Measurements from ENCODE around the gene C2orf78.
"Not testable (repeated sequence)": the region's sequence is repeated elsewhere in the genome, so short reads cannot be mapped to it uniquely, and the experiment has no call there.

Gene C2orf78

GRCh38 chr2:73740767-73741166, 43.2 kb upstream of the C2orf78 start:
- no peak overlapping the region for H3K4me3 ChIP-seq (IDR thresholded peaks at IDR 0.05; ENCODE audit: insufficient read depth, low read depth, low read length)
- no peak overlapping the region for H3K27ac ChIP-seq
- peaks cover 5% of the 10 kb centered on the region for H3K4me1 ChIP-seq (ENCODE audit: low read depth, poor library complexity, severe bottlenecking)
- H3K79me2 ChIP-seq (ENCODE audit: insufficient read depth, low read depth) = peaks cover 10% of the 10 kb centered on the region; the same call in 1 of the 2 replicates
- no peaks in the 10 kb centered on the region for H3K36me3 ChIP-seq (ENCODE audit: insufficient read depth)
- no peaks in the 10 kb centered on the region for H3K27me3 ChIP-seq (ENCODE audit: insufficient read depth, low read depth)
- H2AFZ ChIP-seq (ENCODE audit: low read depth) = no peak overlapping the region
- no peaks in the 10 kb centered on the region for H4K20me1 ChIP-seq (ENCODE audit: insufficient read depth)
- no peak overlapping the region for H3K4me2 ChIP-seq
- TF ChIP-seq CTCF (conservative IDR thresholded peaks at IDR 0.05; ENCODE audit: low read depth, low read length) = no peak
- H3K9ac ChIP-seq = no peak overlapping the region

DNA sequence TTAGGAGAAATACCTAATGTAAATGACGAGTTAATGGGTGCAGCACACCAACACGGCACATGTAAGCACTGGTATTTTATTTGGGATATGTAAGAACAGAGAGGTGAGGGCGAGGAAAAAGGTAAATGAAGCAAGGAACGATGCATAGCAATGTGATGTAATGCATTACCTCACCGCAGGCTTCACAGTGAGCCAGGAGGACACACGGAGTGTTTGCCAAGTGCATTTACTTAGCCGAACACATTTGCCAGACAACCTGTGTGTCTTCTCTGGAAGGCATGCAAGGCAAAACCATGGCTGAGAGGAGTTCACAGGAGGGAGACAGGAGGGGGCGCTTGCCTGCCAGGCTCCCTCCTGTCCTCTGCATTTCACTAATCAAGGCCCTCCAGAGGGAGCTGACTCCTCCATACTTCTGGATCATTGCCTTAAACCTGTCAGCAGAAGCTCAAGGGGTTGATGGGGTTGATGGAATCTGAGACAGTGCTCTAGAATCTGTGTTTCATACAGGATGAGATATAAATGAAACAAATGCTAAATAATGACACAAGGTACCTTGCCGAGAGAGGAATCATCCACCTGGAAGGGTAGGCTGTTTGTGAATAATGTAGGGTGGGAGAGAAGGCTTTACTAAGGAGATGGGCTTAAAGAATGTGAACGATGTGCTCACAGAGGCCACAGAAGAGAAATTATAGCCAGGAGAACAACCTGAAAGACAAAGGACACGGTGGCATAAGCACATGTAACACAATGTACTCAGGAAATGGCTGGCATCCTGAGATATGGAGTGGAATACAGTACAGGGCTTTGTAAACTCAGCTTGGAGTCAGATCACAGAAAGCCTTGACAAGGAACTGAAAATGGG, 37.7 kb upstream of the C2orf78 start:
- Histone ChIP-seq H3K9ac (no peak overlapping the region), H3K4me3 (IDR thresholded peaks at IDR 0.05; ENCODE audit: insufficient read depth, low read depth, low read length) (no peak overlapping the region), H3K79me2 (ENCODE audit: insufficient read depth, low read depth) (no peaks in the 10 kb centered on the region), H3K4me2 (no peak overlapping the region), H2AFZ (ENCODE audit: low read depth) (no peak overlapping the region), H3K4me1 (ENCODE audit: low read depth, poor library complexity, severe bottlenecking) (no peaks in the 10 kb centered on the region), H3K27ac (no peak overlapping the region), H4K20me1 (ENCODE audit: insufficient read depth) (no peaks in the 10 kb centered on the region), H3K36me3 (ENCODE audit: insufficient read depth) (no peaks in the 10 kb centered on the region), H3K27me3 (ENCODE audit: insufficient read depth, low read depth) (no peaks in the 10 kb centered on the region)
- TF ChIP-seq CTCF (conservative IDR thresholded peaks at IDR 0.05; ENCODE audit: low read depth, low read length) = no peak

- Histone ChIP-seq H3K36me3 (ENCODE audit: insufficient read depth) (no peaks in the 10 kb centered on the region), H3K27me3 (ENCODE audit: insufficient read depth, low read depth) (no peaks in the 10 kb centered on the region), H3K4me3 (IDR thresholded peaks at IDR 0.05; ENCODE audit: insufficient read depth, low read depth, low read length) (no peak overlapping the region), H2AFZ (ENCODE audit: low read depth) (no peak overlapping the region), H3K4me2 (no peak overlapping the region), H4K20me1 (ENCODE audit: insufficient read depth) (no peaks in the 10 kb centered on the region), H3K4me1 (ENCODE audit: low read depth, poor library complexity, severe bottlenecking) (no peaks in the 10 kb centered on the region), H3K27ac (no peak overlapping the region), H3K79me2 (ENCODE audit: insufficient read depth, low read depth) (no peaks in the 10 kb centered on the region), H3K9ac (no peak overlapping the region)
- TF ChIP-seq CTCF (conservative IDR thresholded peaks at IDR 0.05; ENCODE audit: low read depth, low read length) = no peak
These were observed 37.1 kb upstream of the C2orf78 start for GRCh38 chr2:73746877-73747208.

DNA sequence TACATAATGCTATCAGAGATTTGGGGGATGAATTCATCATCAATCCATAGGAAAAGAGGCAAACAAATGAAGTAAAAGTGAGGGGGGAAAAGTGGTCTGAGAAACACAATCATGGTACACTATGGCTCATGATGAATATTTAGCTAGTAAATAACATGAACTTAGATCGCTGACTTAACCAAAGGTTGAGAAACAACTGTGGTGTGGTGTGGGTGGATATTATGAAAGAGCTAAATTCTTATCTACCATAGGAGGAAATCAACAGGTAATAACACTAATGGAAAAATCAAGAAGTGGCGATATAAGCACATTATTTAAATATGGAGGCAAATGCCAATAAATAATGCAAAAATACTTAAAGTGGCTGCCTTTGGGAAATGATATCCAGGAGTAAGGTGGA, 34.7 kb upstream of the C2orf78 start:
- H3K4me3 ChIP-seq (IDR thresholded peaks at IDR 0.05; ENCODE audit: insufficient read depth, low read depth, low read length) = no peak overlapping the region
- H3K9ac ChIP-seq = no peak overlapping the region
- H3K36me3 ChIP-seq (ENCODE audit: insufficient read depth) = no peaks in the 10 kb centered on the region
- H3K4me2 ChIP-seq = no peak overlapping the region
- no peak overlapping the region for H2AFZ ChIP-seq (ENCODE audit: low read depth)
- no peaks in the 10 kb centered on the region for H3K27me3 ChIP-seq (ENCODE audit: insufficient read depth, low read depth)
- no peak for TF ChIP-seq CTCF (conservative IDR thresholded peaks at IDR 0.05; ENCODE audit: low read depth, low read length)
- H3K79me2 ChIP-seq (ENCODE audit: insufficient read depth, low read depth) = no peaks in the 10 kb centered on the region
- H3K27ac ChIP-seq = no peak overlapping the region
- H3K4me1 ChIP-seq (ENCODE audit: low read depth, poor library complexity, severe bottlenecking) = no peaks in the 10 kb centered on the region
- no peaks in the 10 kb centered on the region for H4K20me1 ChIP-seq (ENCODE audit: insufficient read depth)

- H2AFZ ChIP-seq (ENCODE audit: low read depth); H3K4me3 ChIP-seq (IDR thresholded peaks at IDR 0.05; ENCODE audit: insufficient read depth, low read depth, low read length); H3K36me3 ChIP-seq (ENCODE audit: insufficient read depth); H3K4me1 ChIP-seq (ENCODE audit: low read depth, poor library complexity, severe bottlenecking); H3K79me2 ChIP-seq (ENCODE audit: insufficient read depth, low read depth); H4K20me1 ChIP-seq (ENCODE audit: insufficient read depth); H3K27me3 ChIP-seq (ENCODE audit: insufficient read depth, low read depth); H3K9ac ChIP-seq; H3K4me2 ChIP-seq; H3K27ac ChIP-seq: not testable (repeated sequence)
These were observed 29.7 kb upstream of the C2orf78 start for GRCh38 chr2:73754332-73754731.

Measured in KMS-11 (cell line).